Stimulated activated CD8-positive, alpha-beta memory T cell treated with anti-CD3 and anti-CD28 coated beads, Interleukin-2, amount 100 ng/mL, for 48 hours (primary cell): ENCODE data around the gene POP4.

ENCODE experiments used
- DNase-seq, 2 donors: peaks; one replicate each; pipeline ENCODE4 v3.0.0-alpha.2; 2020; ENCODE audit warnings: low read depth in 2 of 2

The POP4 gene

GRCh38 chr19:29629836-29630534 is 23.9 kb downstream of the POP4 start:
- no peak for DNase-seq

GRCh38 chr19:29630655-29631054 is 24.6 kb downstream of the POP4 start:
- DNase-seq: no peak

- no peak for DNase-seq
Measured at GRCh38 chr19:29631450-29631849, 25.4 kb downstream of the POP4 start.

DNA sequence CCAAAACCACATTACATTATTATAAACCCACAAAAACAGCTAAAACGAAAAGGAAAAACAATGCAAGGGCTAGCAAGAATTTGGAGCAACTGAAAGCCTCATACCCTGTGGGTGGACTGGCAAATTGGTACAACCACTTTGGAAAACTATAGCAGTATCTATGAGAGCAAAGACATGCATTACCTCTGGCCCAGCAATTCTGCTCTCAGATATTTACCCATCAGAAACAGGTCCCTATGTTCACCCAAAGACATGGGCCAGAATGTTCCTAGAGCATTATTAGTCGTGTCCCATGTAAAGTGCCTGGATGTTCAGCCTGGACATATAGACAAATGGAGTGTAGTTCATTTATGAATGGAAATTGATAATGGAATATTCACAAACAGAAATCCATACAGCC is 27.9 kb downstream of the POP4 start:
- DNase-seq: no peak

DNA sequence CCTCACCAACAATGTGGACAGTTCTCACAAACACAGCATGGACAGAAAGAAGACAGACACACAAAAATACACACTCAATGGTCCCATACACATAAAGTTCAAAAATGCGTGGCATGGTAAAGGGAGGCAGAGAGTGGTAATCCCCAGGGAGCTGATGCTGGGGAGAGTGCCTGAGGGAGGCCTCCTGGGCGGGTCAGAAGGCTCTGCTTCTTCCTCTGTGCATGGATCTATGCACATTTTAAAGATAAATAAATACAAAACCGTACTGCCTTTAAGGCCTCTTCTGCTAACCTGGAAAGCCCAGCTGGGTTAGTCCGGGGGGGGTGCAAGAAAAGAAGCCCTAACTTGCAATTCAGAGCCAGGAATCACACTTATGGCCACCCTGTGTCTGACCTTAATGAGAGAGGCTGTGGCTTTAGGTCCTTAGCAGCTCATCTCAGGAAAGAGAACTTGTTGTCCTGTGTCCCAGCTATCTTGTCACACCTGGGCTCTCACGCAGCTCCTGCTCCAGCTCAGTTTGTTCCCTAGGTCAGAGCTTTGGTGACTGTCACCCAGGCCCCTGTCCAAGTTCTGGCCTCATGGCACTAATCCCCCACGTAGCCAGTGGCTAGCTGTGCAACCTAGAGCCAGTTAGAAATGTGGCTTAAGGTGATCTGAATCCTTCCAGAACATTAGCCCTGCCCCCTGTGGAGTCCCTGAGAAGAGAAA is 28.5 kb downstream of the POP4 start:
- DNase-seq: no peak

GRCh38 chr19:29635963-29636362 is 29.9 kb downstream of the POP4 start:
- DNase-seq: no peak

DNA sequence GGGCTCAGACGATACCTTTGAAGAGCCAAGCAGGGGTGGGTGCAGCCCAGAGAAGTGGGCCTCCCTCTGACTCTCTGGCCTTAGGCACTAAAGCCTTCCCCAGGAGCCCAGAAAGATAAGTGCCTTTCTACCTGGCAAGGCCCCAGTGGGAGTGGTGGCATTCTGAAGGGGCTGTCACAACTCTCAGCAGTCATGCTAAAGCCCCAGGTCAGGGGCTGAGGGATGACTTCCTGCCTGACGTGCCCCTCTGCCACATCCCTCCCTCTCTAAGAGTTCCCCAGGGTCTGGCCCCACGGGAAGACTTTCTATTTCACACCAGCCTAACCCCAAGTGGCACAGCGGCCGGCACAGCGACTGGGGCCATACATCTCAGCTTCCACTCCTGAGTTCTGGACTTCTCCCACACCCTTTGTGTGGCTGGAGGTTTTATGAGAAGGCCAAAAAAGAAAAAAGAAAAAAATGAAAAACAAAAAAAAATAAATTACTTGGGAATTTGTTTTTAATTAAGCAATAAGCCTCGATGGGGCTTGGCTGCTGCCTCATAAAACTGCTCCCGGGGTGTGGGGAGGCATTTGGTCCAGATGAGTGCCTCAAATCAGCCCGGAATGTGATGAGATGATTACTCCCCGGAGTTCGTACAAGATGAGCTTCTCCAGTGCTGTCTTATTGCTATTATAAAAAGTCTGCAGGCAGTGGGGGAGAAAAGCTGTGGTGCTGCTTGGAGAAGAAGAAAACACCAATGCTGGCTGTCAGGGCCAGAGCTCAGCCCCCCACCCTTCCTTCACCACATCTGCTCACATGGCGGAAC is 30.7 kb downstream of the POP4 start:
- no peak for DNase-seq

GRCh38 chr19:29639086-29639485 is 33.0 kb downstream of the POP4 start:
- DNase-seq: no peak

GRCh38 chr19:29640231-29640630 is 34.1 kb downstream of the POP4 start:
- no peak for DNase-seq

DNA sequence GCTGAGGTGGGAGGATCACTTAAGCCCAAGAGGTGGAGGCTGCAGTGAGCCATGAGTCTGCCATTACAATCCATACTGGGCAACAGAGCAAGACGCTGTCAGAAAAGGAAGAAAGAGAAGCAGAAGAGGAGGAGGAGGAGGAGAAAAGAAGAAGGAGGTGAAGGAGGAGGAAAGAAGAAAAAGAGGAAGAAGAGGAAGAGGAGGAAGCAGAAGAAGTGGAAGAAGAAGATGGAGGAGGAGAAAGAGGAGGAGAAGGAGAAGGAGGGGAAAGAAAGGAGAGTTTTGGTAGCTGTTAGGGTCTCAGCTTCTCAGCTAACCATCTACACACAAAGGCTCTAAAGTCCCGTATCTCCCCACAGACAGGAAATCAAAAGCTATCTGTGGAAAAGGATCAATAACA is 35.5 kb downstream of the POP4 start:
- DNase-seq: no peak

DNA sequence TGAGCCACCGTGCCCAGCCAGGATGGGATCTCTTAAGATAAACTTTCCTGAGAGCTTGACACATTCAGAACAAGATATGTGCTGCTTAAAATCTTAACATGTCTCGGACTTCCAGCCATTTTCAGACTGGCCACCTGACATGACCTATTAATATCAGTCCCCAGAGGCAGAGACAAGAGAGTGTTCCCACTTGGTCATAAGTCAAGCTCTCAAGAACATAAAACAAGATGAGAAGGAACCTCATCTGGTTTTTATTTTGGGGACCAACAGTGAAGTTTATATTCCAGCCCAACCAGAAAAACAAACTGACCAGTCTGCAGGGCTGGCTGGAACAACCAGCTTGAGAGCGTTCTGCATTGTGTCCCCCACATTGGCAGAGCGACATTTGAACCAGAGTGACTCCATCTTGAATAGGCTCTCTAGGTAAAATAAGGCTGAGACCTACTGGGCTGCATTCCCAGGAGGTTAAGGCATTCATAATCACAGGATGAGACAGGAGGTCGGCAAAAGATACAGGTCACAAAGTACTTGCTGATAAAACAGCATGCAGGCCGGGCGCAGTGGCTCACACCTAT is 37.4 kb downstream of the POP4 start:
- DNase-seq: no peak

- DNase-seq: no peak
Measured at GRCh38 chr19:29644210-29644609, 38.1 kb downstream of the POP4 start.

GRCh38 chr19:29645491-29645867 is 39.4 kb downstream of the POP4 start:
- DNase-seq: no peak

DNA sequence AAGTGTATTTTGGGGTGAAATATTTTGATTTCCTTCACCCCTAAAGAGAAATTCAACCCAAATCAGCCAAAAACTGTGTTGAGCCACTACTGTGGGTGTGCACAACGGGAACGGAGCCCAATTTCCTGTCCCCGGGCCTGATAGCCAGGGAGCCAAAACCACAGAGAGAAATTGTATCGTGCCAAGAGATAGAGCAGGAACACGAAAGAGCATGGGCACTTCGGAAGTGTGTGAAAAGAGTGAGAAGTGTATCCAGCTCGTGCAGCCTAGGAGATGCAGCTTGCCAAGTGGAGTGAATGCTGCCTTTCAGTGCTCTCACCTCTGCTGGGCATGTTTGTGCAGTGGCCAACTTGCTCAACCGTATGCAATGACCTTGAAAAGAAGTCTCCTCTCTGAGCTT is 39.8 kb downstream of the POP4 start:
- no peak for DNase-seq

DNA sequence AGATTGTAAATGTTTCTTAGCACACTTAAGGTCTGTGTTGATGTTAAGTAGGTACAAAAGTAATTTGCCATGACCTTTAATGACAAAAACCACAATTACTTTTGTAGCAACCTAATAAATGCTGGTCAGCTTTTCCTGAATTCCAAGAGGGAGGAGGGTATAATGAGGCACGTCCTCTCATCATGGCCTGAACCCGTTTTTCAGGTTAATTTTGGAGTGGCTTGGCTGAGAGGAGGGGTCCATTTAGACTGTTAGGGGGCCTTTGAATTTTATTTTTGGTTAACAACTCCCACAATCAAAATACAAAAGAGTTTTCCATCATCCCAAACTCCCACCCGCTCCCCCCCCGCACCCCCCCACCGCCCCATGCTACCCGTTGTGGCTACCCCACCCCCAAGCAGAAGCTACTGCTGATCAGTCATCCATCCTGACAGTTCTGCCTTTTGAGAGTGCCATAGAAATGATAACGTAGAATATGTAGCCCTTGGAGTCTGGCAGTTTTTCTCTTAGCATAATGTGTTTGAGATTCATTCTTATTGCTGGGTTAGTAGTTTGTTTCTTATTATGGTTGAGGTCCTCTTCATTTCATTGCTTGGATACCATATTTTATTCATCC is 44.8 kb downstream of the POP4 start:
- DNase-seq: no peak

DNA sequence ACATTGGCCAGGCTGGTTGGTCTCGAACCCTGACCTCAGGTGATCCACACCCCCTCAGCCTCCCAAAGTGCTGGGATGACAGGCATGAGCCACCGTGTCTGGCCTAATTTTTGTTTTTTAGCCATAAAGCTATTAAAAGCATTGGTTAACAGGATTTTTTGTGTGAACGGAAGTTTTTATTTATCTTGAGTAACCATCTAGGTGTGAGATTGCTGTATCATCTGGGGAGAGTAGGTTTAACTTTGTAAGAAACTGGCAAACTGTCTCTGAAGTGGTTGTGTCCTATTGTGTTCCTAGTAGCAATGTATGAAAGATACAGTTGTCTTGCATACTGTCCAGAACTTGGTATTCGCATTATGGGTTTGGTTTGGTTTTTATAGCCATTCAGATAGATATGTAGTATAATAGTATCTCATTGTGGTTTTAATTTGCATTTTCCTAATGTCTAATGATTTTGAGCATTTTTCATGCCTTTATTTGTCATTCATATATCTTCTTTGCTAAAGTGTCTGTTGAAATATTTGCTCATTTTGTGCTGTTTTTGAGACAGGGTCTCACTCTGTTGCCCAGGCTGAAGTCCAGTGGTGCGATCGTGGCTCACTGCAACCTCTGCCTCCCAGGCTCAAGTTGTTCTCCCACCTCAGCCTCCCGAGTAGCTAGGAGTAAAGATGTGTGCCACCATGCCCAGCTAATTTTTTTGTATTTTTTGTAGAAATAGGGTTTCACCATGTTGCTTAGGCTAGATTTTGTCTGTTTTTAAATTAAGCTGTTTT is 45.7 kb downstream of the POP4 start:
- DNase-seq: no peak

DNA sequence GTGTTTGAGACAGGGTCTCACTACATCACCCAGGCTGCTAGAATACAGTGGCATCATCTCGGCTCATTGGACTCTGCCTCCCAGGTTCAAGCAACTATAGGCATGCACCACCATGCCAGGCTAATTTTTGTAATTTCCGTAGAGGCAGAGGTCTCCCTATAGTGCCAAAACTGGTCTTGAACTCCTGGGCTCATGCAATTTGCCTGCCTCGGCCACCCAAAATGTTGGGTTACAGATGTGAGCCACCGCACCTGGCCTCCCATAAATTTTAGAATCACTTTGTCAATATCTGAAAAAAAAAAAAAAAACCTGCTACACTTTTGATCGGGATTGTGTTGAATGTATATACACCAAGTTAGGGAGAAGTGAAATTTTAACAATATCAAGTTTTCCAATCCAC is 47.3 kb downstream of the POP4 start:
- DNase-seq: no peak

GRCh38 chr19:29655648-29656335 is 49.7 kb downstream of the POP4 start:
- no peak for DNase-seq

GRCh38 chr19:29658221-29658991 is 52.3 kb downstream of the POP4 start:
- no peak for DNase-seq

DNA sequence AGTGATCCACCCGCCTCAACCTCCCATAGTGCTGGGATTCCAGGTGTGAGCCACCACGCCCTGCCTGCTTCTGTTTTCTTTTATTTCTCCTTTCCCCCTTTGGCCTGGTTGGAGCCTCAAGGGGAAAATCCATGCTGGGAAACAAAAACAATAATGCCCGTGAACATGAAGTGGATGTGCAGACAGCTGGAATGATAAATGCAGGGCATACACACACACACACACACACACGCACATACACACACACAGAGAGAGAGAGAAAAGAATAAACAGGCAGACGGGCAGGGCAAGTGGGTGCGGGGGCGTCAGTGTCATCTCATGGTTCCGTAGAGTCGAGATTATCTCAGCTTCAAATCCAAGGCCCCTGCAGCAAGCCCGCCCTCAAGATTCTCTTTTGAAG is 54.8 kb downstream of the POP4 start:
- DNase-seq: peak in 1 of 2 donors; percentile 44
